D341Med (cell line): Measurements from ENCODE around the gene RCOR3.
"Not testable (repeated sequence)": the region's sequence is repeated elsewhere in the genome, so short reads cannot be mapped to it uniquely, and the experiment has no call there.

Experiments used
- DNase-seq: peaks from one replicate; pipeline ENCODE4 v3.0.0; 2012; ENCODE audit warnings: low spot score

Gene RCOR3

DNA sequence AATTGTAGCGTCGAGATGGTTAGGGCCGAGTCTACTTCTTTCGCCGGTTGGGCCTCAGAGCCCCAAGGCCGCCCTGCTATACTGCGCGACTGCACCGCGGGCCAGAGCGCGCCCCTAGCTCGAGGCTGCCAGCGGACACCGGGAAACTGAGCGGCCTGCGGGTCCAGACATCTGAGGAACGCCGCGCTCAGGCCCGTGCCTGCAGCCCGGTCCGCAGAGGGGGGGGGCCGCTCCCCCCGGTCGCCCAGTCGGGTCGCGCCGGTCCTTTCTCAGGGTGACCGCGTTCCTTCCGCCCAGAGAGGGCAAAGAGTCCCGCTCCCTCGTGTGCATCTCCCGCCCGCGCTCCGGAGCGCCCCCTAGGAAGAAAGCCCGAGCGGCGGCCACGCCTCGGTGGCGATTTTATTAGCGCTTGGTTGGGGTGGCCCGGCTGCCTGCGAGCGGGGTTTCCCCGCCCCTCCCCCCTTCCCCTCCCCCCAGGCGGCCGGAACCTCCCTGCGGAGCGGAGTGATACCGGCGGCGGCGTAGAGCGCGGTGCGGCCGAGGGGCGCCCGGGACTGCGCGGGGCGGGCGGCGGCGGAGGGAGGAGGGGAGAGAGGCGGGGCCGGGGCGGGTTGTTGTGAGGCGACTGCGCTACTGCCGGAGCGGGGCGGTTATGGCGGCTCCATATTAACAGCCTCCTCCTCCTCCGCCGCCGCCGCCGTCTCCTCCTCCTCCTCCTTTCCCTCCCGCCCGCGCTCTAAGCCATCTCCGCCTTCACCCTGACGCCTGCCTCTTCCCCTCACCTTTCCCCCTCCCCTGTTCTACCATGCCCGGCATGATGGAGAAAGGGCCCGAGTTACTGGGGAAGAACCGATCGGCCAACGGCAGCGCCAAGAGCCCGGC lies at the start of gene RCOR3:
TSS of gene RCOR3 (plus strand) at position 611 of the 882 bp plus-strand sequence. CDS start at position 806, 195 bp downstream.
- DNase-seq: peak; percentile 97

GRCh38 chr1:211210052-211210451 lies 49.1 kb upstream of the RCOR3 start:
- no peak for DNase-seq

DNA sequence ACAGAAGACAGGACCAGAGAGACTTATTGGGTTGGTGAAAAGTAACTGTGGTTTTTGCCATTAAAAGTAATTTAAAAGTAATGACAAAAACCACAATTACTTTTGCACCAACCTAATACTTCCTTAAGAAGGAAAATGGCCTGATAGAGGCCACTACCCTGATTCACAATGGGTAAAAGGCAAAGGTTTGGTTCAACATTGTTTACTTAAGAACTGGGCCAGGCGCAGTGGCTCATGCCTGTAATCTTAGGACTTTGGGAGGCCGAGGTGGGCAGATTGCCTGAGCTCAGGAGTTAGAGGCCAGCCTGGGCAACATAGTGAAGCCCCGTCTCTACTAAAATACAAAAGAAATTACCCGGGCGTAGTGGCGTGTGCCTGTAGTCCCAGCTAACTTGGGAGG lies 48.2 kb upstream of the RCOR3 start:
- DNase-seq: no peak

DNA sequence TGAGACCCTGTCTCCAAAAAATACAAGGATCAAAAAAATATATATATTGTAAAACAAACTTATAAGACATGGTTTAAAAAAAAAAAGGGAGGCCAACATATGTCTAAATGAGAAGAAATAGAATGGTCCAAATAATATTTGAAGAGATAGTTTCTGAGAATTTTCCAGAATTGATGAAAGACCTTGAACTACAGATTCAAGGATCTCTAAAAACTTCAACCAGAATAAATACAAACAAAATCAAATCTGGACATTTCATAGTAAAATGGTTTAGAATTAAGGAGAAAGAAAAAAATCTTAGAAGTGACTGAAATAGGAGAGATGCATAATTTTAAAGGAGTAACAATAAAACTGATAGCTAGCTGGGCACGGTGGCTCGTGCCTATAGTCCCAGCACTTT lies 45.5 kb upstream of the RCOR3 start:
- no peak for DNase-seq

GRCh38 chr1:211215577-211215976 lies 43.6 kb upstream of the RCOR3 start:
- DNase-seq: no peak

DNA sequence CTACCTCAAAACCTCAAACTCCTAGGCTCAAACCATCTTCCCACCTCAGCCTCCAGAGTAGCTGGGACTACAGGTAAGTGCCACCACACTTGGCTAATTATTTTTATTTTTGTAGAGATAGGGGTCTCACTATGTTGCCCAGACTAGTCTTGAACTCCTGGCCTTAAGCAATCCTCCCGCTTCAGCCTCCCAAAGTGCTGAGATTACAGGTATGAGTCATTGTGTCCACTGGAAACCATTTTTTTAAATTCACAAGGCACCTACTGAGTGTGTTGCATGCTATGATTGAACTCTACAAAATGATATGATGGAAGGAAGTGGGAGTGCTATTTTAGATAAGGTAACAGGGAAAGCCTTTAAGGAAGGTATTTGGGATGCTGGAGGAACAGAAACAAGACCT lies 41.8 kb upstream of the RCOR3 start:
- no peak for DNase-seq

DNA sequence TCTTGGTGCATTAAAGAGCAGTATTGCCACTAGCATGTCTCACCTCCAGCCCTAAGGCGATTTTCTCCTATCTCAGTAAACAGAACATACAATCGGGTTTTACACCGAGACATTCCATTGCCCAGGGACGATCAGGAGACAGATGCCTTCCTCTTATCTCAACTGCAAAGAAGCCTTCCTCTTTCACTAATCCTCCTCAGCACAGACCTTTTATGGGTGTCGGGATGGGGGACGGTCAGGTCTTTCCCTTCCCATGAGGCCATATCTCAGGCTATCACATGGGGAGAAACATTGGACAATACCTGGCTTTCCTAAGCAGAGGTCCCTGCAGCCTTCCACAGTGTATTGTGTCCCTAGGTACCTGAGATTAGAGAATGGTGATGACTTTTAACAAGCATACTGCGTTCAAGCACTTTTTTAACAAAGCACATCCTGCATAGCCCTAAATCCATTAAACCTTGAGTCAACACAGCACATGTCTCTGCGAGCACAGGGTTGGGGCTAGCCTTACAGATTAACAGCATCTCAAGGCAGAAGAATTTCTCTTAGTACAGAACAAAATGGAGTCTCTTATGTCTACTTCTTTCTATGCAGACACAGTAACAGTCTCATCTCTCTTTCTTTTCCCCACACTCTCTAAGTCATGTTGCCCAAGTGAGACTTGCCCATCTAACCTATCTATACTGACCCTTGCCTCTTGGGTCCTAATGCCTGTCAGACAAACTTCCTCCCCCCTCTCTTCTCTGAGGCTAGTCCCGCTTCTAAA lies 36.5 kb upstream of the RCOR3 start:
- DNase-seq: not testable (repeated sequence)

GRCh38 chr1:211228573-211229364 lies 30.4 kb upstream of the RCOR3 start:
- DNase-seq: not testable (repeated sequence)

DNA sequence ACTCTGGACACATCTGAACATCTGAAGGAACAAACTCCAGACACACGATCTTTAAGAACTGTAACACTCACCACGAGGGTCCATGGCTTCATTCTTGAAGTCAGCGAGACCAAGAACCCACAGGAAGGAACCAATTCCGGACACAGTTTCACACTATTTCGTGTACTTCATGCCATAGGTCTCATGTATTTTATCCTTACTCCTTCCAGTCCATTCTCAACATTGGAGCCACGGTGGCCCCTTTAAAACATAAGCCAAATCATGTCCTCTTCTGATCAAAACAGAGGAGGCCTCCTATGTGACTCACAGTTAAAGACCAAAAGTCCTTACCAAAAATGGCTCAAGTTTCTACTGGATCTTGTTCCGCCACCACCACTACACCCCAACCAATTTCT lies 29.8 kb upstream of the RCOR3 start:
- no peak for DNase-seq

GRCh38 chr1:211231873-211232272 lies 27.3 kb upstream of the RCOR3 start:
- no peak for DNase-seq

GRCh38 chr1:211236633-211237320 lies 22.4 kb upstream of the RCOR3 start:
- no peak for DNase-seq

DNA sequence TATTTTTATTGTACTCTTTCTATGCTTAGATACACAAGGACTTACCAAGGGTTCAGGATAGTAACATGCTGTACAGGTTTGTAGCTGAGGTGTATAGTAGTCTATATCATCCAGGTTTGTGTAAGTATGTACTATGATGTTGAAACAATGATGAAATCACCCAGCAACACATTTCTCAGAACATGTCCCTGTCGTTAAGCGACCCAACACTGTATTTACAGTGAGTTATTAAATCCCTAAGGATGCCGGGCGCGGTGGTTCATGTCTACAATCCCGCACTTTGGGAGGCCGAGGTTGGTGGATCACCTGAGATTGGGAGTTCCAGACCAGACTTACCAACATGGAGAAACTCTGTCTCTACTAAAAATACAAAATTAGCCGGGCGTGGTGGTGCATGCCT lies 21.6 kb upstream of the RCOR3 start:
- no peak for DNase-seq

DNA sequence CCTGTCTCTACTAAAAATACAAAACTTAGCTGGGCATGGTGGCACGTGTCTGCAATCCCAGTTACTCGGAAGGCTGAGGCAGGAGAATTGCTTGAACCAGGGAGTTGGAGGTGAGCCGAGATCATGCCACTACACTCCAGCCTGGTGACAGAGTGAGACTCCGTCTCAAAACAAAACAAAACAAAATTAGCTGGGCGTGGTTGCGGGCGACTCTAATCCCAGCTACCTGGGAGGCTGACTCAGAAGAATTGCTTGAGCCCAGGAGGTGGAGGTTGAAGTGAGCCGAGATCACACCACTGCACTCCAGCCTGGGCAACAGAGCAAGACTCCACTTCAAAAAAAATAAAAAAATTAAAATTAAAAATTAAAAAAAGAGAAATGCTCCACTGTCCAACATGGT lies 18.6 kb upstream of the RCOR3 start:
- DNase-seq: not testable (repeated sequence)

DNA sequence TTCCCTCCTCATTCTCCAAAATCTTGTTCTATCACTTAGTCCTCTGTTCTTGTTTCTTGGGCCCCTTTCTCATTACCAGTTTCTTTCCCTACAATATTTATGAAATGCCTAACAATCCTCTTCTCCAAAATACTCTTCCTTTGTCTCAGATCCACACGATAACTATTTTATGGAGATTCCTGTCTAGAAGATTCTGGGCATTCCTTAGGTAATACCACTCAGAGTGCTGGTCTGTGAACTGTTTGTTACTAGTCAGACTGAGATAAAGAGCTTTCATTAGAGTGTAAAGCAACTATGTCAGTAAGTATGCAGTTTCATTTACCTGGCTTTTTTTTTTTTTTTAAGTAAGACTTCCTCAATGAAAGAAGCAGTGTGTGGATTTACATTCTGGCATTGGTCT lies 18.1 kb upstream of the RCOR3 start:
- no peak for DNase-seq

DNA sequence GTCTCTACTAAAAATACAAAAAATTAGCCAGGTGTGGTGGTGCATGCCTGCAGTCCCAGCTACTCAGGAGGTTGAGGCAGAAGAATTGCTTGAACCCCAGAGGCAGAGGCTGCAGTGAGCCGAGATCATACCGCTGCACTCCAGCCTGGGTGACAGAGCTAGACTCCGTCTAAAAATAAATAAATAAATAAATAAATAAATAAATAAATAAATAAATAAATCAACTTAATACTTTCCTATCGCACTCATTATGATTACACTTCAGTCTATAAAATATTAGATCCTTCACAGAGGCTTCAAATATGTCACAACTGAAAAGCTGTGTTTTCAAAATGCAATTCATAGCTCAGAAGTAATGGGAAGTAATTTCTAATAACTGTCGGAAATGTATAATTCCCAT lies 15.5 kb upstream of the RCOR3 start:
- not testable (repeated sequence) for DNase-seq

DNA sequence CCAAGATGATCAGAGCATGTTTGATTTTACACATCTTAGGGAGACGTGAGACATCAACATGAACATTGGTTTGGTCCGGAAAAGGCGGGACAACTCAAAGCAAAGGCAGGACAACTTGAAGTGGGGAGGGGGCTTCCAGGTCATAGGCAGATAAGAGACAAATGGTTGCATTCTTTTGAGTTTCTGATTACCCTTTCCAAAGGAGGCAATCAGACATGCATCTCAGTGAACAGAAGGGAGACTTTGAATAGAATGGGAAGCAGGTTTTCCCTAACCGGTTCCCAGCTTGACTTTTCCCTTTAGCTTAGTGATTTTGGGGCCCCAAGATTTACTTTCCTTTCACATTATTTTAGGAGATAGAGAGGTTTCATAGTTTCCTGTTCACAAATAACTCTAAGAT lies 12.6 kb upstream of the RCOR3 start:
- not testable (repeated sequence) for DNase-seq

DNA sequence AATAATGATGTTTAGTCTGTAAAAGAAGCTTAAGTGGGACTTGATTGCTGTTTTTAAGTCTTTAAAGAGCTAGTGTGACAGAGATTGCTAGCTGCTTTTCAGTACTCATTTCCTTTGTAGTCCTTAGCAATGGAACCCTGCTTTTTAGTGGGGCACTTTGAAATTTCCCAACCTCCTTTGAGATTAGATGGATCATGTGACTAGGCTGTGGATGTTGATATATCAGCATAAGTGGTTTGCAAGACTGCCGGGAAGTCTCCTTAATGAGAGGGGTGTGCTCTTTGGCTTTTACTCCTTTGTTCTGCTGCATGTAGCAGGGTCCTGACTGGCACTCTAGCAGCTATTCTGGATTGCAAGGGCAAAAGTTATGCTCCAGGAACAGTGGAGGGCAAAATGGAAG lies 11.2 kb upstream of the RCOR3 start:
- DNase-seq: no peak

DNA sequence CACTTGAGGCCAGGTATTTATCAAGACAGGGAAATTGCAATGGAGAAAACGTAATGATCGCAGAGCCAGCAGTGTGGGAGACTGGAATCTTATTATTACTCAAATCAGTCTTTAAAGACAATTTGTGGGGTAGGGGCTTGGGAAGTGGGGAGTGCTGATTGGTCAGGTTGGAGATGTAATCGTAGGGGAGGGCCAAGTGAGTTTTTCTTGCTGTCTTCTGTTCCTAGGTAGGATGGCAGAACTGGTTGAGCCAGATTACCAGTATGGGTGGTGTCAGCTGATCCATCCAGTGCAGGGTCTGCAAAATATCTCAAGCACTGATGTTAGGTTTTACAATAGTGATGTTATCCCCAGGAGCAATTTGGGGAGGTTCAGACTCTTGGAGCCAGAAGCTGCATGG lies 9.6 kb upstream of the RCOR3 start:
- not testable (repeated sequence) for DNase-seq

GRCh38 chr1:211257826-211258225 lies 1.3 kb upstream of the RCOR3 start:
- no peak for DNase-seq

DNA sequence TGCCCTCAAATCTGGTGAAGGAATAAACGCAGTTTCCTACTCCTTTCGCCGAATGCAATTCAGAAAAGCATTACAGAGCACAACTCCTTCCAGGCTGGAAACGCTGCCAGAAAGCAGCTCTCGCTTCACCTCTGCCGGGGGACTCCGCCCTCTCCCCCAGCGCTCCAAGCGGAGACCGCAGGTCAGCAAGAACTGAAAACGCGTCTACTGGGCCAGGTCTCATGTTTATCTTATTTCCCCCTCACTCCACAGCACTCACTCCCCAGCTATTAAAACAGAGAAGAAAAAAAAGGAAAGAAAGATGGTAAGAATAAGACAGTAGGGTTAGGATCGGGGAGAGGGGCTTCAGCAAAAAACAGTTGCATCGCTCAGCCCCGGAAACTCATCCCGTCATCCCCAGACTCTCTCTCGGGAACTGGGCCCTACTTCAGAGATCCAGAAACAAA lies 833 bp upstream of the RCOR3 start:
- peak; percentile 82 for DNase-seq

DNA sequence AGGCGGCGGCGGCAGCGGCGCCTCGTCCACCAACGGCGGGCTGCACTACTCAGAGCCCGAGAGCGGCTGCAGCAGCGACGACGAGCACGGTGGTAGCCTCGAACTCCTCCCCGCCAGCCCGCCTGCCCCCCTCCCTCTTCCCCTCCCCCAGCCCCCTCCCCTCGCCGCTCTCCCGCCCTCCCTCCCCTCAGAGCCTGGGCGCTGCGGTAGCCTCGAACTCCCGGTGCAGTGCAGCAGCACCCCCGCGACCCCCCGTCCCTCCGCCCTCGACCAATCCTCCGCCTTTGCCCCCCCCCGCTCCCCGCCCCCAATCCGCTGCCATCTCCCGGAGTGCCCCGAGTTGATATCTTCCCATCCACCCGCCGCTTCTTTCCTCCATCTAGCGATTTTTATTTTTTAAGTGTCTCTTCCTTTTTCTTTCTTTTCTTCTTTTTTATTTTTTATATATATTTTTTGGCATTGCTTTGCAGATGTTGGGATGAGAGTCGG lies 516 bp downstream of the RCOR3 start:
- peak; percentile 88 for DNase-seq
